NCI-H2196 (cell line): ENCODE results near the gene SPARC.

Source experiments
- DNase-seq: peaks from one replicate; lab custom pipeline; 2025; ENCODE audit not compliant: unreplicated experiment; lab: John Stamatoyannopoulos, UW

The SPARC gene

DNA sequence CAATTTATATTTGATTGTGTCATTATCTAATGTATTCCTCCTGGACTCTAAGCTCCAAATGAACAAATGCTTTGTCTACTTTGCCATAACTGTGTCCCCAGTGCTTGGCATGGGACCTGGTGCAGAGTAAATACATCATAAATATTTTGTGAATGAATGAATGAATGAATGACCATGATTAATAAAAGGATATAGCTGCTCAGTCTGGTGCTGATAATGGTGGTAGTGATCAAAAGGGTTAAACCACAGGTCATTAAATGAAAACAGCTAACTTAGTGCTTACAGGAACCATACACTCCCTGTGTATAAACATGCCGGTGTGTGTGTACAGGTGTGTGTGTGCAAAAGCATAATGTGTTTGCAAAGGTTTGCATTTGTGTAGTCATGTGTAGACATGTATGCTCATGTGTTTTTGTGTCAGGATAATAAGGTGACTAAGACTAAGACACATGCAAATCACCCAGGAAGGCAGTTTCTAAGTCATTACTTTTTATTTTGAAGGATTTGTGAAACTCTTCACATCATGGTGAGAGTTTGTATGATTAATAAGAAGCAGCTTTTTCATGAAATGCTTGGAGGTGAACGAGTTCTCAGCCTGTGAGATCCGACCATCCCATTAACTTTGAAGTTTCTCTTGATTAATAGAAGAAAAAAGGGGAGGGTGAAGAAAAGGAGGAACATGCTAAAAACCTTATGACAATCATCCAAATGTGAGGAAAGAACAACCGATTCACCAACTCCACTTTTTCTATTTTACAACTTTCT, 24.6 kb downstream of the SPARC start:
- no peak for DNase-seq

GRCh38 chr5:151660616-151661495, 25.9 kb downstream of the SPARC start:
- no peak for DNase-seq

DNA sequence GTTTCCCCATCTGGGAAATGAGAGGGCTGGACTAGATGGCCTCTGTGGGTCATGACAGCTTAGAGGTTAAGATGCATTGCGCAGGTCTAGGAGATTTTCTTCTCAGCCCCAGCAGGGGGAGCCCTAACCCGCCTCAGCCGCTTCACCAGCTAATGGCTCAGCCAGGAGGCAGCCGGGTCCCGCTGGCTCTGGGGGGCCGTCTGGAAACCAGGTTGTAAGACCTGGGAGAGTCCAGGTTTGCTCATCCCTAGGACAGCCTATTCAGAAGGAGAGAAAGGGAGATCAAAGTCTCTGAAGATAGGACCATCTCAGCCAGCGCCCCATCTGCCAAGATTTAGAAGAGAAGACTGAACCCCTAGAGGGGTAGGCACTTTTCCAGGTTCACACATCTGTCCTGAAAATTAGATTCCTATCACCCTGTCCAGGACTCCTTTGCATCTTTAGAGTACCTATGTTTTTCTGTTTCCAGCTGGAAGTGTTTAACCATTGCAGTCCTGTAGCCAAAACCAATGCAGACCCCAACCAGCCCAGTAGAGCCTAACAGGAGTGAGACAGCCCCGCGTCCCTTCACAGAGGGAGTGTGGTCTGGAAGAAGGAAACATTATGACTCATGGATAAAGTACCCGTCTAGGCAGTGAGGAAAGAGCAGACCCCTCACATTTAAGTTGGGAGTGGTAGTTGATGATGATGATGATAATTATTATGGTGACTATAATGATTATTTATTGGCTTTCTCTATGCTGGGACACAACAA, 27.5 kb downstream of the SPARC start:
- peak; percentile 72 for DNase-seq

GRCh38 chr5:151657114-151657513, 29.6 kb downstream of the SPARC start:
- no peak for DNase-seq

- no peak for DNase-seq
Measured at GRCh38 chr5:151656311-151656710, 30.4 kb downstream of the SPARC start.

DNA sequence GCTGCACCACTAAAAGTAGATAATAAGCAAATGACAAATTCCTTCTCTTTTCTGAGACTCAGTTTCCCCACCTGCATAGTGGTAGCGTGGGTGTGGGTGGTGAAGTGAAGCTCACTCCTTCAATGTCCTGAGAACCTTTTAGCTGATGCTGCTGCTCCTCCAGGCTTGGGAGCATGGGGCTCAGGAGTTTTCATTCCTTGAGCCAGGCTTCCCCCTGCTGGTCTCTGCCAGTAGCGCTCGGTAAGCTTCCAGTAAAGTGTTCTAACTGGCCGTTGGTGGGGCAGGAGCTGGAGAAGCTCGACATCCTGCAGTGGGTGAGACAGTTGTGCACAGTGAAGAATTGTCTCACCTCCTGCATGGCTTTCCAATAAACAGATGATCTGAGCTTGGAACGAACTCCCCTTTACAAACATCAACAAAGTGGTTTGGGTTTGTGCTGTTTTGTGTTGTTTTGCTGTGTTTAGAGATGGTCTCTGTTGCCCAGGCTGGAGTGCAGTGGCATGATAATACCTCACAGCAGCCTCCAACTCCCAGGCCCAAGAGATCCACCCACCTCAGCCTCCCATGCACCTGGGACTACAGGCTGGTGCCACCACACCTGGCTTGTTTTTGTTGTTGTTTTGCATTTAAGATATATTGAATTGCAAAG, 34.6 kb downstream of the SPARC start:
- peak; percentile 77 for DNase-seq

DNA sequence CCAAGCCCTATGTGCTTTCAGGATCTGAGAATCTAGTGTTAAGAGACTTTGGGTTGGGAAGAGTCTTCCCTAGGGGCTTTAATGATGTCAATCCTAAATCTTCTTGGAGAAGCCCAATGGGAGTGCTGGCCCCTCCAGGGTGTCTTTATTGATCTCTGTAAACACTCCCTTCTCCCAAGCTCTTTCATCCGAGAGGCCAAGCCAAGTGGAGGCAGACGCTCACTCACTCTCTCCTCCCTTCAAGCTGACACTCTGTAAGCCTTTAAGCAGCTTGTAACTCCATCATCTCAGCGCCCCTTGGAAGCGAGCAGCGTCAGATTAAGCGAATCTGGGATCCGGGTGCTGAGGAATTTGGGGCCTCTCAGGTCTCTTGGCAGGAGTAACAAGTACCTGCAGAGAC, 37.7 kb downstream of the SPARC start:
- no peak for DNase-seq

- DNase-seq = no peak
Measured at GRCh38 chr5:151648089-151648488, 38.6 kb downstream of the SPARC start.

- DNase-seq = no peak
Measured at GRCh38 chr5:151647320-151647861, 39.3 kb downstream of the SPARC start.

GRCh38 chr5:151646334-151646733, 40.4 kb downstream of the SPARC start:
- no peak for DNase-seq

GRCh38 chr5:151643388-151643787, 43.3 kb downstream of the SPARC start:
- DNase-seq = no peak

DNA sequence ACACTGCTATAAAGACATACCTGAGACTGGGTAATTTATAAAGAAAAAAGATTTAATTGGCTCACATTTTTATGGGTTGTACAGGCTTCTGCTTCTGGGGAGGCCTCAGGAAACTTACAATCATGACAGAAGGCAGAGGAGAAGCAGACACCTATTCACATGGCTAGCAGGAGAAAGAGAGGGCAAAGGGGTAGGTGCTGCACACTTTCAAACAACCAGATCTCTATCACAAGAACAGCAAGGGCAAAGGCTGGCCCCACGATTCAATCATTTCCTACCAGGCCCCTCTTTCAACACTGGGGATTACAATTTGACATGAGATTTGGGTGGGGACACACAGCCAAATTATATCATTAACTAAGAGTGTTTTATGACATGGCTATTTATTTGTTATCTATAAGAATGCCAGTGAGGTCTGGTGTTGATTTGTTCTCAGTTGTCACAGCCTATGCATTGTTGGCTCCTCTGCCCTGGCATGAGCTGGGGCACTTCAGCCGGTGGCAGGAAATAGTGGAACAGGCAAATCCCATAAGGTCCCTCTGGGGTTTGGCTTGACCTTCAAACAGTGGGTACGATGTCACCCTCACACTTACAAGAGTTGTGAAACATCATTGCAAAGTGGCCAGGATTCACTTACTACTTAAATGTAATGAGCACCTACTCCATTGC, 44.1 kb downstream of the SPARC start:
- no peak for DNase-seq

- no peak for DNase-seq
Measured at GRCh38 chr5:151638619-151639018, 48.1 kb downstream of the SPARC start.

DNA sequence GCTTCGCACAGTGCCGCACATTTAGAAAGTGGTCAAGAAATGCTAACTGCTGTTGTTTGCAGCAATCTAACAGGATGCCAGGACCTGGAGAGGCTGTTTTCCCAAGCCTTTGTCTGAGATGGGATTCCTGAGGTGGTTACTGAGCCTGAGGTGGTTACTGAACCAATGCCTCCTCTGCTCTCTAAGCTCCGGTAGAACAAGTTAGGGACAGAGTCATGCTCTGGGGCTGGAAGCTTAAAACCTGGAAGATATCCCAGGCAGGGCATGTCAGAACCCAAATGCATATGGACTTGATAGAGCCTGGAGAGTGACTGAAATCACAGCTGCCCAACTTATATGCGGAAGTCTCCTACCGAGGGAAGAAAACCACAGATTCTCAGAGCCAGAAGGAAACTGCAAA, 49.0 kb downstream of the SPARC start:
- no peak for DNase-seq

GRCh38 chr5:151633892-151634291, 52.8 kb downstream of the SPARC start:
- DNase-seq = no peak

DNA sequence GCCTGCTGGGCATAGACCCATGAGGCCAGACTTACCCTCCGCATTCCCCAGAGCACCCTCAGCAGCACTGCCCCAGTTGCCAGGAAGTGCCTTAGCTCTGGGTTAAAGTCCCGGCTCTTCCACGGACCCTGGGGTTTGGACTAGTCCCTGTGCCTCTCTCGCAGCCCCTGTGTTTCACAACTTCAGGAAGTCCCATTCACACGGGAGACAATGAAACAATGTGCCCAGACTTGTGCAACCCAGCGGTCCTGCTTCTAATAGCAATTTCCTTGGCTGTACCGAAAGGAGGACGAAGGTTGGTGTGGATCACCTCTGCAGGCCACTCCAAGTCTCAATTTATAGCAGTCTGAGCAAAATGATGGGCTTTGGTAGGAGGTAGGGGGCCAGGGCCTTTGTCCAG, 53.8 kb downstream of the SPARC start:
- no peak for DNase-seq

DNA sequence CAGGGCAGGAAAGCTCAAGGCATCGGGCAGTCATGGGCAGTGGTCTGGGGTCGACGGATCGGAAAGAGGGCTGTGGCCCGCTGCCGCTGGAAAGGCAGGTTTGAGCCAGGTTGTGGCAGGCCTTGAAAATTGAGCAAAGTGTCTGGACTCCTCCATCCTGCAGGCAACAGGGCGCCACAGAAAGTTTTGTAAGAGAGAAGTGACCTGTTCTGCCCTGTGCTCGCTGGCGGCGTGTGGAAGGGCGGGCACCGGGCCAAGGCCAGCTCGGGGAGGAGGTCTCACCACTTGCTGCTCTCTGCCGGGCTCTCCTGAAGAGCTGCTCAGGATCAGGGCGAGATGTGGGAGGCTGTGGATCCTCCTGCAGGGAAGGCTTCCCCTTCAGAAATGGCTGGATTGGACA, 54.2 kb downstream of the SPARC start:
- no peak for DNase-seq

DNA sequence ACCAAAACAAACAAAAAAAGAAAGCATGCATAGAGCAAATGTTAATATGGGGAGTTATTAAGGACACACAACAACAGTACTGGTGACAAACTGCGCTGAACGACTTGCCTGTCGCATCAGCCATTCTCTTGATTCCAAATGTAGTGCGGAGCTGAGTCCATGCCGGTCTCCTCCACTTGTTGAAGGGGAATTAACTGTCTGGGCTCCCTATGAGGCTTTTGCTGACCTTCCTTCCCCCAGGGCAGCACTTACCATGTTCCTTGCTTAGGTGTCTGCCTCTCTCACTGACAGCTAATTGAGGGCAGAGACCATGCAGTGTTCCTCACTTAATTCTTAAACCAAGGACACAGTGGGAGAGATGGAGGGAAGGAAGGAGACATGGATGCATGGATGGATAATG, 54.8 kb downstream of the SPARC start:
- DNase-seq = no peak

- no peak for DNase-seq
Measured at GRCh38 chr5:151630088-151630487, 56.6 kb downstream of the SPARC start.

DNA sequence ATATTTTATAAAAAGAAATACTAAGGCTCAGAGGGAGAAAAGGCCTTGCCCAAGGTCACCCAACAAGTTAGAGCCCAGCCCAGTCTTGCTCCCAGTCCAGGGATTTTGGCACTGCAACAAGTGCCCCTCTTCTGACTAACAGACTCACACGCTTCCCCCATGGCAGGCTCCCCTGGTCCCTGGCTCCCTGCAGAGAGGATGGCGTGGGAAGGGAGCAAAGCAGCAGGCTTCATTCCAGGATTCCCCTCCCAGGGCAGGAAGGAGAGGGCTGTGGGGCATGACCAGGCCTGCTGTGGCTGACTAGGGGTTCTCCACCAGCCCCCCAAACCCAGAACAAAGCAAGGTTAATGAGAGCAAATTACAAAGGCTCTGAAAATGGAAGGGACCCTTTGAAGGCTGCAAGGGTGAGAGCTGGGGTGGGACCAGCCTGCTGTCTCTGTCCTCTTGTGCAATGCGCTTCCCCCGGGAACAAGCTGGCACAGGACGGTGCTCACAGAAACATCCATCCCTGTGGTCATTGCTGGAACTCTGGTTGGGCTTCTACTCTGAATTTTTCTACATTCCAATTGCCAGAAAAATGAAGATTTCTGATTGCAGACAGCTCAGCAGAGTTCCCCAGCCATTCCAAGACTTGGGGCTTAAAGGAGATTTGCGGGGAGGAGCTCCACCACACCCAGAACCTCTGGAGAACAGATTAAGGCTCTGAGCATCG, 58.4 kb downstream of the SPARC start:
- DNase-seq = no peak
